H1 (cell line): ENCODE data around the gene MLLT6. TPM values are rescaled to one million over a fixed set of nuclear protein-coding genes. Genes with fewer than 3 reads are reported as not detected.

Experiments used
- ATF2 ChIP-seq: IDR thresholded peaks from 2 replicates; pipeline ENCODE4 v1.6.1; 2012; ENCODE audit warnings: low read length, inconsistent platforms
- polyA plus RNA-seq, 7 experiments: library from polyadenylated mRNA; depleted of rRNA in 3 of 7; stranded (reverse) in 5 of 7; unstranded in 2 of 7; fragments of >200 nt in 5 of 7; fragments of 200-250 nt in 2 of 7; gene quantifications; 1 replicate in 5 of 7; 2 replicates in 1 of 7; 4 replicates in 1 of 7; pipeline versions ENCODE4 v1.2.1 to v1.2.3, GENCODE V29; 2011 to 2013; ENCODE audit warnings: missing spikeins in 2 of 7, mixed read lengths in 2 of 7
- total RNA-seq: library from RNA; stranded (reverse); fragmentation: NEBNext Ultra II Directional; extraction: Animal tissue kit (Norgen Biotek cat#: 25700); gene quantifications from 2 replicates; pipeline ENCODE4 v1.2.1, GENCODE V29; 2021

The MLLT6 gene
- total and polyA plus RNA-seq, 2 of the 8 experiments (the other 6 are each of a cell fraction or from before 2014, with no cell fraction given) = 6.5 to 8.0 TPM

- TF ChIP-seq ATF2 = no peak
Measured at GRCh38 chr17:38711792-38712571, 6.9 kb downstream of the MLLT6 start (continued).
